ENCODE measurements around the gene TLCD4. TPM values are rescaled to one million over a fixed set of nuclear protein-coding genes. Genes with fewer than 3 reads are reported as not detected.

TLCD4 gene
- total and polyA plus RNA-seq, 2 of the 13 experiments (the other 11 are each of a cell fraction or from before 2014, with no cell fraction given) = 4.7 to 14.5 TPM

DNA sequence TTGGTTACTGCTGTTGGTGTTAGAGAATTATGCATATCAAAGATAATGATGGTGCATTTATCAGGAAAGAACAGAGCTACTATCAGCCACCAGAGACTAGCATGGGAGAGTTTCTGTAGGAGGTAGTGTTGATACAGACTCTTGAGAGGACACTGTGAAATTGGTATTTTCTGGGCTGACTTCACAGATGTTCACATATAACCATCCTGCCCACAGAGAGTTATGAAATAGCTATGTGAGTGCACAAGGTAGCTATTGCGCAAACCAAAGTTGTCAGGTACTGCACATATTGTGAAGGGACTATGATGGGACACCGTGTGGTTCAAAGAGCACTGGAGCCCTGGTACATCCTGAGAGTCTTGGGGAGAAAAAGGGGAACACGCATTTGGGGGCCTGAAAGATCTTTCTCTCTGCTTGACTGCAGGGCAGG lies 1.4 kb upstream of the TLCD4 start (continued):
- peak; percentile 96 for TF ChIP-seq ZEB1 (IDR thresholded peaks at IDR 0.05; ENCODE audit: insufficient replicate concordance, low read depth)
- TF ChIP-seq TGIF2 (CRISPR knock-in tag; IDR thresholded peaks at IDR 0.05) = 0 out of 2 replicates have a peak, but pooled peaks have one; percentile 51
- TF ChIP-seq KDM4B (CRISPR knock-in tag; IDR thresholded peaks at IDR 0.05) = no peak
- TF ChIP-seq FOSL2 (CRISPR knock-in tag; IDR thresholded peaks at IDR 0.05) = peak; percentile 65
- TF ChIP-seq ZNF644 (CRISPR knock-in tag; IDR thresholded peaks at IDR 0.05; ENCODE audit: low read depth) = peak; percentile 86
- no peak for TF ChIP-seq HNRNPK (IDR thresholded peaks at IDR 0.05; ENCODE audit: low read depth, low read length, poor library complexity, severe bottlenecking)
- no peak for TF ChIP-seq SIN3B (IDR thresholded peaks at IDR 0.05; ENCODE audit: low read length)
- peak; percentile 42; the same call in 1 of the 2 replicates for TF ChIP-seq CREM (IDR thresholded peaks at IDR 0.05)
- TF ChIP-seq CREM (CRISPR knock-in tag; IDR thresholded peaks at IDR 0.05) = no peak
- TF ChIP-seq, protein P1, sequence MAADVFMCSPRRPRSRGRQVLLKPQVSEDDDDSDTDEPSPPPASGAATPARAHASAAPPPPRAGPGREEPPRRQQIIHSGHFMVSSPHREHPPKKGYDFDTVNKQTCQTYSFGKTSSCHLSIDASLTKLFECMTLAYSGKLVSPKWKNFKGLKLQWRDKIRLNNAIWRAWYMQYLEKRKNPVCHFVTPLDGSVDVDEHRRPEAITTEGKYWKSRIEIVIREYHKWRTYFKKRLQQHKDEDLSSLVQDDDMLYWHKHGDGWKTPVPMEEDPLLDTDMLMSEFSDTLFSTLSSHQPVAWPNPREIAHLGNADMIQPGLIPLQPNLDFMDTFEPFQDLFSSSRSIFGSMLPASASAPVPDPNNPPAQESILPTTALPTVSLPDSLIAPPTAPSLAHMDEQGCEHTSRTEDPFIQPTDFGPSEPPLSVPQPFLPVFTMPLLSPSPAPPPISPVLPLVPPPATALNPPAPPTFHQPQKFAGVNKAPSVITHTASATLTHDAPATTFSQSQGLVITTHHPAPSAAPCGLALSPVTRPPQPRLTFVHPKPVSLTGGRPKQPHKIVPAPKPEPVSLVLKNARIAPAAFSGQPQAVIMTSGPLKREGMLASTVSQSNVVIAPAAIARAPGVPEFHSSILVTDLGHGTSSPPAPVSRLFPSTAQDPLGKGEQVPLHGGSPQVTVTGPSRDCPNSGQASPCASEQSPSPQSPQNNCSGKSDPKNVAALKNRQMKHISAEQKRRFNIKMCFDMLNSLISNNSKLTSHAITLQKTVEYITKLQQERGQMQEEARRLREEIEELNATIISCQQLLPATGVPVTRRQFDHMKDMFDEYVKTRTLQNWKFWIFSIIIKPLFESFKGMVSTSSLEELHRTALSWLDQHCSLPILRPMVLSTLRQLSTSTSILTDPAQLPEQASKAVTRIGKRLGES (CRISPR knock-in tag; IDR thresholded peaks at IDR 0.05; ENCODE audit: borderline replicate concordance) = no peak
- no peak for TF ChIP-seq ZNF12 (CRISPR knock-in tag; IDR thresholded peaks at IDR 0.05)
- TF ChIP-seq ZNF367 (CRISPR knock-in tag; IDR thresholded peaks at IDR 0.05; ENCODE audit: borderline replicate concordance) = no peak
- TF ChIP-seq, protein P2, sequence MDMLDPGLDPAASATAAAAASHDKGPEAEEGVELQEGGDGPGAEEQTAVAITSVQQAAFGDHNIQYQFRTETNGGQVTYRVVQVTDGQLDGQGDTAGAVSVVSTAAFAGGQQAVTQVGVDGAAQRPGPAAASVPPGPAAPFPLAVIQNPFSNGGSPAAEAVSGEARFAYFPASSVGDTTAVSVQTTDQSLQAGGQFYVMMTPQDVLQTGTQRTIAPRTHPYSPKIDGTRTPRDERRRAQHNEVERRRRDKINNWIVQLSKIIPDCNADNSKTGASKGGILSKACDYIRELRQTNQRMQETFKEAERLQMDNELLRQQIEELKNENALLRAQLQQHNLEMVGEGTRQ (IDR thresholded peaks at IDR 0.05; ENCODE audit: low read depth, low read length) = no peak
- TF ChIP-seq, protein P2 (CRISPR knock-in tag; IDR thresholded peaks at IDR 0.05; ENCODE audit: borderline replicate concordance) = no peak
- TF ChIP-seq CEBPG (CRISPR knock-in tag; IDR thresholded peaks at IDR 0.05) = peak; percentile 100
- no peak for TF ChIP-seq CBX2 (IDR thresholded peaks at IDR 0.05; ENCODE audit: low read depth, low read length)
- TF ChIP-seq CBX2 (CRISPR knock-in tag; IDR thresholded peaks at IDR 0.05; ENCODE audit: low read depth) = no peak
- TF ChIP-seq IRF2 (CRISPR knock-in tag; IDR thresholded peaks at IDR 0.05) = peak; percentile 67; the same call in 1 of the 2 replicates
